Large intestine (tissue), 3 donors: ENCODE results near the gene ARID3B. TPM values are rescaled to one million over a fixed set of nuclear protein-coding genes. Genes with fewer than 3 reads are reported as not detected.

ENCODE experiments used
- DNase-seq, 2 donors: peaks; one replicate each; pipeline versions ENCODE4 v3.0.0 to v3.0.0-alpha.2; 2013
- H3K27ac ChIP-seq: one replicate; pipeline ENCODE4 v1.5.1; 2013; ENCODE audit warnings: low read length
- H3K27me3 ChIP-seq: 2 replicates; pipeline ENCODE4 v1.6.1; 2013; ENCODE audit warnings: low read length; ENCODE audit not compliant: control insufficient read depth, insufficient read depth
- H3K36me3 ChIP-seq: 2 replicates; pipeline ENCODE4 v1.6.1; 2013; ENCODE audit warnings: low read length; ENCODE audit not compliant: control insufficient read depth, insufficient read depth
- H3K4me1 ChIP-seq: one replicate; pipeline ENCODE4 v1.6.1; 2013; ENCODE audit warnings: low read length; ENCODE audit not compliant: control insufficient read depth, insufficient read depth
- H3K4me3 ChIP-seq: one replicate; pipeline ENCODE4 v1.5.1; 2013; ENCODE audit warnings: low read length
- H3K9me3 ChIP-seq: one replicate; pipeline ENCODE4 v1.6.1; 2013; ENCODE audit warnings: mild to moderate bottlenecking, low read depth, low read length, moderate library complexity; ENCODE audit not compliant: control insufficient read depth
- WGBS: methylation state at CpG from one replicate; pipeline ENCODE4 v1.1.5; 2013; ENCODE audit warnings: low lambda C conversion rate; ENCODE audit not compliant: insufficient coverage; 5-methylcytosine and 5-hydroxymethylcytosine counted together
- polyA plus RNA-seq: library from polyadenylated mRNA; unstranded; fragments of 120-200 nt; gene quantifications from one replicate; pipeline ENCODE4 v1.2.1, GENCODE V29; 2013

Gene ARID3B
- polyA plus RNA-seq, 1 donor, result 13.1 TPM

DNA sequence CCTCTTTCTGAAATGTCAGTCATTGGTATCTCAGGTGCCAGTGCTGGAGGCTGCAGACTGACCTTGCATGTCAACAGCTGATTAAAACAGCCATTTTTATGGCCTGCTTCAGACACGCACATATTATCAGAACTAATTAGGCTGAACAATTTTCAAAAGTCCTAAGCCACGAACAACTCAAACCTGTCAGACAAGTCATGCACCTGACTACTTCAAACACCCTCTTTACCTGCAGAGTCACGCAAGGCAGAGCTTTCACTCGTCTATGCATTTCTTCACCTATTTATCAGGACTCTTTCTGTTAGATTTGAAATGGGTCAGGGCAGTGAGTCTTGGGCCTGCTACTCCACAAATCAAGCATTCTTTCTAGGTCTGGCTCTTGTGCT, 101.3 kb downstream of the ARID3B start:
- no CpG with 5 or more reads among the region's 4 CpGs for WGBS
- DNase-seq, result peak; percentile 80 to 90
- H3K4me1 ChIP-seq, result peaks cover 35% of the 10 kb centered on the region
- H3K36me3 ChIP-seq, result peaks cover 32% of the 10 kb centered on the region
- H3K4me3 ChIP-seq, result no peak overlapping the region
- no peaks in the 10 kb centered on the region for H3K9me3 ChIP-seq
- peak overlapping the region; percentile 79 for H3K27ac ChIP-seq
- no peaks in the 10 kb centered on the region for H3K27me3 ChIP-seq

DNA sequence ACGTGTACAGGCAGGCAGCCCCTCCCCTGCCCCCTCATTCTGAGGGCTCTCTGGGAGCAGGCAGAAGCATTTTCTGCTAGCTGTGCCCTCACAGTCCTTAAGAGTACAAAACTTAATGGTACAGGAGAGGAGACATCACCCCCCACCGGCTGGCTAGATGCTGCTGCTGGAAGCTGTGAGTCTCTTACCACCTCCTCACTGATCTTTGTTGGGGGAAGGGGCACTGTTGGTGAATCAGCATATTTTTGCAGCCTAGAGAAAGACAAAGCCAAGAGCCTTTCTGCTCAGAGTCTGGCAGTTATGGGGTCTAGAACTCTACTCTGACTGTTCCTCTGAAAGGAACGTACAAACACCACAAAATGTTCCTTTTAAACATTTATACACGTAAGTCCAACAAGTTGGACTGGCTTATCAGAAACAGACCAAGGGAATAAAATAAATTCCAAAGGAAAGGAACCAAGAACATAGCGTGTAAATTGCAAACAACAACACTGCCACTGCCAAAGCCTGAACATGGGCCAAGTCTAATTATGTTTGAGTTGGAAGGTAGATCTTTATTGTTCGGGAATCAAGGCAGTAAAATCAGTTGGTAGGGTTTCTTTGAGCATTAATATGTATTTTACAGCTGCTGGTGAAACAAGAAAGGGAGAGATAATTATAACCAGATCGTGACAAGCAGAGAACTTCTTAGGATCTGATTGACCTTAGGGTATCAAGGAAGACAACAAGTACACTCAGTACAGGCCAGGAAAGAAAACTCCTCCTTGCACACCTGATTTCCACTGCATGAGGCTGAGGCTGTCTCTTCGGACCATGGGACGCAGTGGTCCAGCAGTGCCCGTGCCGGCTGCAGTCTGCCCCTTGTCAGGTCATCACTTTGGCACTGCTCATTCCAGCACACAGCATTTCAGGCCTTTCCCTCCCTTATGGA, 102.0 kb downstream of the ARID3B start:
- WGBS, result no CpG with 5 or more reads among the region's 11 CpGs
- peaks cover 35% of the 10 kb centered on the region for H3K4me1 ChIP-seq
- H3K27me3 ChIP-seq, result no peaks in the 10 kb centered on the region
- H3K36me3 ChIP-seq, result peaks cover 33% of the 10 kb centered on the region
- DNase-seq, result peak in 1 of 2 donors; percentile 28
- peak overlapping the region; percentile 79 for H3K27ac ChIP-seq
- H3K9me3 ChIP-seq, result no peaks in the 10 kb centered on the region
- H3K4me3 ChIP-seq, result no peak overlapping the region

DNA sequence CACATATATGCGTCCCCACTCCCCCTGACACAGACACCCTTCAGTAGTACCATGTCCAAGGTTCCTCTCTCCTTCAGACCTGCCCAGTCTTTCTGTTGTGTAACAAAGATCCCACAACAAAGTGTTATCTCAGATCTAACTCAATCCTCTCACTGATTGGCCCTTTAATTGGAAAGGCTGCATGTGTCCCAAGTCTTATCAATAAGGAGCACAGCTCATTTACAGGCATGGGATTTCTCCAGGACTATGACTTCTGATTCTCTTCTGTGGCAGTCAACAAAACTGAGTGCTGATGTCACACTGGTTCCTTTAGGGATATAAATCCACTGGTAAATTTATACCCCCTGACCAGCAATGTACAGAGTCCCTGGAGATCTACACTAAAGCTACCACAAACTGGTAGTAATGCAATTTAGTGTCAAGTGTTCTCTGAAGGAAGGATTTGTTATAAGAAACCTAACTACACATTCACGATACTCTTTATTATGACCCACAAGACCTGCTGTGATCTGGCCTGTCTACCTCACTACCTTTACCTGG, 102.7 kb downstream of the ARID3B start:
- peaks cover 35% of the 10 kb centered on the region for H3K4me1 ChIP-seq
- DNase-seq, result peak in 1 of 2 donors; percentile 43
- peaks cover 29% of the 10 kb centered on the region for H3K36me3 ChIP-seq
- WGBS, result 86% methylated on average over 1 of the region's 2 CpGs
- no peak overlapping the region for H3K4me3 ChIP-seq
- H3K27ac ChIP-seq, result peak overlapping the region; percentile 79
- no peaks in the 10 kb centered on the region for H3K9me3 ChIP-seq
- H3K27me3 ChIP-seq, result no peaks in the 10 kb centered on the region

DNA sequence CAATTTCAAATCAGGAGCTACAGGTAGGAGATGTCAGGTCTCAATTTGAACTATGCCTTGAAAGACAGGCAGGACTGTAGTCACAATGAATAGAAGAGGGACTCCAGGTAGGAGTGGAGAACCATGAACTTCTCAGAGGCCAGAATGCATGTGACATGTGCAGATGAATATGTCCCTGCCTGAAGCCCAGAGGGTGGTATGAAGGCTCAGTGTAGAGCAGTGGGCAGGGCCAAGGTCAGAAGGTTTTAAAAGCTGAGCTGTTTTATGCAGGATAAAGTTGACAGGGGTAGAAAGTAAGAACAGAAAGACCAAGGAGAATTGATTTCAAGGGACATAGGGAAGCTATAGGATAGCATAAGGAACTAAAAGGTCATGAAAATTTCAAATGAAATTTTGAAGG, 105.5 kb downstream of the ARID3B start:
- Histone ChIP-seq H3K27me3 (no peaks in the 10 kb centered on the region), H3K4me1 (peaks cover 26% of the 10 kb centered on the region), H3K36me3 (peaks cover 13% of the 10 kb centered on the region), H3K4me3 (no peak overlapping the region), H3K27ac (no peak overlapping the region), H3K9me3 (no peaks in the 10 kb centered on the region)
- DNase-seq, result no peak

Other genes starting within 250 kb of the ARID3B start
- gene CYP11A1, start 173.6 kb upstream of the ARID3B start, polyA plus RNA-seq, result 0.55 TPM
- gene SEMA7A, start 107.3 kb upstream of the ARID3B start, polyA plus RNA-seq, result 3.5 TPM
- 41.2 TPM for gene UBL7, start 80.1 kb upstream of the ARID3B start, polyA plus RNA-seq
- gene CLK3, start 74.6 kb downstream of the ARID3B start, polyA plus RNA-seq, result 67.3 TPM
- 31.1 TPM for gene EDC3, start 154.8 kb downstream of the ARID3B start, polyA plus RNA-seq
- gene CYP1A1, start 184.3 kb downstream of the ARID3B start, polyA plus RNA-seq, result 0.54 TPM
- gene CYP1A2, start 207.6 kb downstream of the ARID3B start, polyA plus RNA-seq, result not detected
- 62.4 TPM for gene CSK, start 240.9 kb downstream of the ARID3B start, polyA plus RNA-seq